ENCODE measurements around the gene RPLP2.

RPLP2 gene

GRCh38 chr11:809287-810039 is at the start of gene RPLP2:
RPLP2 (plus strand) TSS chr11:809967; CDS start chr11:810235, 268 bp downstream.
- TF ChIP-seq, protein P1, sequence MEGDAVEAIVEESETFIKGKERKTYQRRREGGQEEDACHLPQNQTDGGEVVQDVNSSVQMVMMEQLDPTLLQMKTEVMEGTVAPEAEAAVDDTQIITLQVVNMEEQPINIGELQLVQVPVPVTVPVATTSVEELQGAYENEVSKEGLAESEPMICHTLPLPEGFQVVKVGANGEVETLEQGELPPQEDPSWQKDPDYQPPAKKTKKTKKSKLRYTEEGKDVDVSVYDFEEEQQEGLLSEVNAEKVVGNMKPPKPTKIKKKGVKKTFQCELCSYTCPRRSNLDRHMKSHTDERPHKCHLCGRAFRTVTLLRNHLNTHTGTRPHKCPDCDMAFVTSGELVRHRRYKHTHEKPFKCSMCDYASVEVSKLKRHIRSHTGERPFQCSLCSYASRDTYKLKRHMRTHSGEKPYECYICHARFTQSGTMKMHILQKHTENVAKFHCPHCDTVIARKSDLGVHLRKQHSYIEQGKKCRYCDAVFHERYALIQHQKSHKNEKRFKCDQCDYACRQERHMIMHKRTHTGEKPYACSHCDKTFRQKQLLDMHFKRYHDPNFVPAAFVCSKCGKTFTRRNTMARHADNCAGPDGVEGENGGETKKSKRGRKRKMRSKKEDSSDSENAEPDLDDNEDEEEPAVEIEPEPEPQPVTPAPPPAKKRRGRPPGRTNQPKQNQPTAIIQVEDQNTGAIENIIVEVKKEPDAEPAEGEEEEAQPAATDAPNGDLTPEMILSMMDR (IDR thresholded peaks at IDR 0.05) = no peak
- peak; percentile 99 for DNase-seq (ENCODE audit: low spot score)
- Histone ChIP-seq H3K27ac (peak within 1 kb of the TSS; percentile 94 to 97), H3K4me3 (peak within 1 kb of the TSS; percentile 93)

- no peak for DNase-seq (ENCODE audit: low spot score)
- H3K4me3 ChIP-seq = no peak overlapping the region
- H3K27ac ChIP-seq = no peak overlapping the region
- TF ChIP-seq, protein P1 (IDR thresholded peaks at IDR 0.05) = no peak
Measured at GRCh38 chr11:760236-760635, 49.5 kb upstream of the RPLP2 start.

- TF ChIP-seq, protein P1 (IDR thresholded peaks at IDR 0.05) = no peak
- Histone ChIP-seq H3K27ac (no peak overlapping the region), H3K4me3 (no peak overlapping the region)
- DNase-seq (ENCODE audit: low spot score) = no peak
Measured at GRCh38 chr11:761526-762108, 48.1 kb upstream of the RPLP2 start.

DNA sequence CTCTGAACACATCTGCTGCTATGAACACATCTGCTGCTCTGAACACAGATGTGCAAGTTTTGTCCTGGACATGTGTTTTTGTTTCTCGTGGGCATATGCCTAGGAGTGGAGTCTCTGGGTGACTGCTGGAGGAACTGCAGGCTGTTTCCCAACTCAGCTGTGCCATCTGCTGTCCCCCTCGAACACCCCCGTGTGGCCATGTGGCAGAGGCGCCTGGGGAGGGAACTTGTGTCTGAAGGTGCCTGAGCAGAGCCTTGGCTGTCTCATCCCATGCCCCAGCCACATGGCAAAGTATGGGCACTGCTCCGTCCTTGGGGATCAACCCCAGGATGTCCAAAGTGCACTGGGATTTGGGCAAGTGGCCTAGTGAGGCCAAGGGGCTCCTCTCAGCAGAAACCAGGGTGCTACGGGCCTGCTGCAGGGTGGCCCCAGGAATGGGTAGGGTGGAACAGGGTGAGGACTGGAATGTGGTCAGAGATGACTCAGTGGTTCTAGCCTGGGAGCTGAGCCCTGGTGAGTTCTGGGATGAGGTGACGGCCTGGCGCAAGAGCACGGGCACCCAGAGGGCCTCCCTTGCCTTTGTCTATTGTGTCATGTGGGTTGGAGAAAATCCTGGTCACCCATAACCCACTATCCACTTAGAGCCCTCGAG is 47.2 kb upstream of the RPLP2 start:
- DNase-seq (ENCODE audit: low spot score) = peak; percentile 74
- TF ChIP-seq, protein P1 (IDR thresholded peaks at IDR 0.05) = no peak
- no peak overlapping the region for H3K4me3 ChIP-seq
- peak overlapping the region in 1 of 2 donors; percentile 10 for H3K27ac ChIP-seq

DNA sequence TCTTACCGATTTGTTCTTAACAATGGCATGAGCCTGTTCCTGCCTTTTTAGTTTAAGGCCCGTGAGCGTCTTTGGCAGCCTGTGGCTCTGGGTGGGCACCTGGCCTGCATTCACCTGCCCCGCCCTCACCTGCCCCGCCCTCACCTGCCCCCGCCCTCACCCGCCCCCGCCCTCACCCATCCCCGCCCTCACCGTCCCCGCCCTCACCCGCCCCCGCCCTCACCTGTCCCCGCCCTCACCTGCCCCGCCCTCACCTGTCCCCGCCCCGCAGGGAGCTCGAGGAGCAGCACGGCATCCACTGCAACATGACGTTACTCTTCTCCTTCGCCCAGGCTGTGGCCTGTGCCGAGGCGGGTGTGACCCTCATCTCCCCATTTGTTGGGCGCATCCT is 46.7 kb upstream of the RPLP2 start:
- no peak overlapping the region for H3K4me3 ChIP-seq
- TF ChIP-seq, protein P1 (IDR thresholded peaks at IDR 0.05) = no peak
- H3K27ac ChIP-seq = no peak overlapping the region
- no peak for DNase-seq (ENCODE audit: low spot score)

DNA sequence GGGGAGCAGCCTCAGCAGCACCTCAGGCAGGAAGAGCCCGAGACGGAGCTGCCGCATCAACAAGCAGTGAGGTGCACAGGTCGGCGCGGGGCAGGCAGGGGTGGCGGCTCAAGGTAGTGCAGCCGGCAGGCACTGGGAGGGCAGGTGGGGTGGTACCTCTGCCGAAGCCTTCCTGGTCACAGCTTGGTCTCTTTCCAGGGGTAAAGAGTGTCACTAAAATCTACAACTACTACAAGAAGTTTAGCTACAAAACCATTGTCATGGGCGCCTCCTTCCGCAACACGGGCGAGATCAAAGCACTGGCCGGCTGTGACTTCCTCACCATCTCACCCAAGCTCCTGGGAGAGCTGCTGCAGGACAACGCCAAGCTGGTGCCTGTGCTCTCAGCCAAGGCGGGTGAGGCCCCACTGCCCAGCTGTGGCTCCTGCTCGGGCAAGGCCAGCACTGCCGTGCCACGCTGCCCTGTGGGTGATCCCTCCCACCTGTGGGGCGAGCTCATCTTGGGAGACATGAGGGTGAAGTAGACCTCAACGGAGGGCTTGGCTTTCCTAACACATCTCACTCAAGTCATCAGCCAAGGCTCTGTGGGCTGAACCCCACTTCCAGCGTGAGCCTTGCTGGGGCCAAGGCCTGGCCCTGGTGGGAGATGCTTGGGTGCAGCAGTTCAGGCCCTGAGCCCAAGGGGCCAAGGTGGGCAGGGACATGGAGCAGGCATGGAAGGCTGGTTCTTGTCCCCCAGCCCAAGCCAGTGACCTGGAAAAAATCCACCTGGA is 46.0 kb upstream of the RPLP2 start:
- H3K4me3 ChIP-seq = no peak overlapping the region
- no peak for DNase-seq (ENCODE audit: low spot score)
- H3K27ac ChIP-seq = no peak overlapping the region
- TF ChIP-seq, protein P1 (IDR thresholded peaks at IDR 0.05) = no peak

Measured in coronary artery (tissue), 2 donors.